GM12891 (cell line): ENCODE data around the gene CCDC124.

Source experiments
- PAX5 ChIP-seq: IDR thresholded peaks from 2 replicates; pipeline ENCODE4 v1.6.1; 2011; ENCODE audit warnings: low read length, moderate library complexity, mild to moderate bottlenecking; ENCODE audit not compliant: insufficient read depth, severe bottlenecking
- POLR2A ChIP-seq: IDR thresholded peaks from 2 replicates; pipeline ENCODE4 v1.6.1; 2011; ENCODE audit warnings: low read depth, low read length, control low read depth
- POLR2AphosphoS5 ChIP-seq: IDR thresholded peaks from 2 replicates; pipeline ENCODE4 v1.6.1; 2011; ENCODE audit warnings: low read depth, low read length, control low read depth
- TAF1 ChIP-seq: IDR thresholded peaks from 2 replicates; pipeline ENCODE4 v1.6.1; 2011; ENCODE audit warnings: low read depth, low read length, control low read depth

DNA sequence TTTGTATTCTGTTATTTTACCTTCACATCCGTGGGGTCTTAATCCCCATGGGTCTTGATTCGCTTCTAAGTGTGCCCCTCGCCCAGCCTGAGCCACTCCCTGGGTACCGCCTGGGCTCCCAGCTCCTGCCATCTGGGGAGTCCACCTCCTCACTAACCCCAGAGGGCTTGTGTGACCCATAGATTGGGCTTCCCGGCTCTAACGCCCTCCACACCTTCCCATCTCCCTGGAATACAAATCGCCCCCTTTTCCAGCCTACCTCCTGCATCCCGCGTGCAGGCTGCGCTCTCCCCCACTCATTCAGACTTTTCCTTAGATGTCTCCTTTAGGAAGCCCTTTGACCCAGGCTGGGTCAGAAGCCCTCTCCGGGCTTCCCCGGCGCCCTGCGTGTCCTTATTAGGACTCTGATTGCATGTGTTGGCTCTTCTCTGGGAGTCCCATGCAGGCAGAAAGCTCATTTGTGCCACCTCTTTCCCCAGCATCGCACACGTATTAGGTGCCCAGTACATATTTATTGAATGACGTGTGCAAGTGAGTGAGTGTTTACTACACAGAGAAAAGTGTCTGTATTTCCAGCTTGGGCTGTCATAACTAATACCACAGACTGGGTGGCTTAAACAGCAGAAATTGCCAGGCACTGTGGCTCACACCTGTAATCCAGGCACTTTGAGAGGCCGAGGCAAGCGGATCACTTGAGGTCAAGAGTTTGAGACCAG lies 757 bp downstream of the CCDC124 start:
- TF ChIP-seq POLR2AphosphoS5: no peak
- no peak for TF ChIP-seq POLR2A
- no peak for TF ChIP-seq PAX5
- no peak for TF ChIP-seq TAF1
